Cardiac fibroblast (primary cell): ENCODE results near the gene RPL39L.

ENCODE experiments used
- DNase-seq, 2 donors: peaks; one replicate each; pipeline versions ENCODE4 v3.0.0 to v3.0.0-alpha.2; 2010; ENCODE audit warnings: low read depth in 2 of 2
- H3K4me3 ChIP-seq, 2 donors: replicated peaks in 1 of 2; 1 replicate in 1 of 2; 2 replicates in 1 of 2; pipeline ENCODE4 v1.5.1; 2011; ENCODE audit warnings: low read depth in 2 of 2, low read length in 2 of 2, mild to moderate bottlenecking in 2 of 2, moderate library complexity in 1 of 2
- TF ChIP-seq, protein P1 (sequence below): IDR thresholded peaks from one replicate; pipeline ENCODE4 v1.5.1; 2011; ENCODE audit warnings: low read depth, mild to moderate bottlenecking, low read length, inconsistent platforms

RPL39L gene

DNA sequence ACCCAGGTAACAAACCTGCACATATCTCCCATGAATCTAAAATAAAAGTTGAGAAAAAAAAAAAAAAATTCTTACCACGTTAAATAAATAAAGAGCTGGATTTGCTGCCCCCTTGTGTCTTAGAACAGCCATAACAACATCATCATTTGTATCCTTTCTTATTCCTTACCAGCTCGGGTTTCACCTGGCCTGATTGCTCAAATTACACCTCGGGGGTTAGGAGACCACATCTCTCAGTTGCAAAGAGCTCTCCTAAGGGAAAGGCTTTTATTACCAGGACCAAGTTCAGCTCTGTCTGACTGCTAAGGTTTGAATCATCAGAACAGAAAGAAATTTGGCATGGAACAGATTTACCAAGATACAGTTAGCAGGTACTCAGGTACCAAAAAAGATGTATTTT, 25.8 kb upstream of the RPL39L start:
- DNase-seq: peak; percentile 75 to 76
- TF ChIP-seq, protein P1, sequence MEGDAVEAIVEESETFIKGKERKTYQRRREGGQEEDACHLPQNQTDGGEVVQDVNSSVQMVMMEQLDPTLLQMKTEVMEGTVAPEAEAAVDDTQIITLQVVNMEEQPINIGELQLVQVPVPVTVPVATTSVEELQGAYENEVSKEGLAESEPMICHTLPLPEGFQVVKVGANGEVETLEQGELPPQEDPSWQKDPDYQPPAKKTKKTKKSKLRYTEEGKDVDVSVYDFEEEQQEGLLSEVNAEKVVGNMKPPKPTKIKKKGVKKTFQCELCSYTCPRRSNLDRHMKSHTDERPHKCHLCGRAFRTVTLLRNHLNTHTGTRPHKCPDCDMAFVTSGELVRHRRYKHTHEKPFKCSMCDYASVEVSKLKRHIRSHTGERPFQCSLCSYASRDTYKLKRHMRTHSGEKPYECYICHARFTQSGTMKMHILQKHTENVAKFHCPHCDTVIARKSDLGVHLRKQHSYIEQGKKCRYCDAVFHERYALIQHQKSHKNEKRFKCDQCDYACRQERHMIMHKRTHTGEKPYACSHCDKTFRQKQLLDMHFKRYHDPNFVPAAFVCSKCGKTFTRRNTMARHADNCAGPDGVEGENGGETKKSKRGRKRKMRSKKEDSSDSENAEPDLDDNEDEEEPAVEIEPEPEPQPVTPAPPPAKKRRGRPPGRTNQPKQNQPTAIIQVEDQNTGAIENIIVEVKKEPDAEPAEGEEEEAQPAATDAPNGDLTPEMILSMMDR: peak; percentile 48
- H3K4me3 ChIP-seq: no peak overlapping the region

DNA sequence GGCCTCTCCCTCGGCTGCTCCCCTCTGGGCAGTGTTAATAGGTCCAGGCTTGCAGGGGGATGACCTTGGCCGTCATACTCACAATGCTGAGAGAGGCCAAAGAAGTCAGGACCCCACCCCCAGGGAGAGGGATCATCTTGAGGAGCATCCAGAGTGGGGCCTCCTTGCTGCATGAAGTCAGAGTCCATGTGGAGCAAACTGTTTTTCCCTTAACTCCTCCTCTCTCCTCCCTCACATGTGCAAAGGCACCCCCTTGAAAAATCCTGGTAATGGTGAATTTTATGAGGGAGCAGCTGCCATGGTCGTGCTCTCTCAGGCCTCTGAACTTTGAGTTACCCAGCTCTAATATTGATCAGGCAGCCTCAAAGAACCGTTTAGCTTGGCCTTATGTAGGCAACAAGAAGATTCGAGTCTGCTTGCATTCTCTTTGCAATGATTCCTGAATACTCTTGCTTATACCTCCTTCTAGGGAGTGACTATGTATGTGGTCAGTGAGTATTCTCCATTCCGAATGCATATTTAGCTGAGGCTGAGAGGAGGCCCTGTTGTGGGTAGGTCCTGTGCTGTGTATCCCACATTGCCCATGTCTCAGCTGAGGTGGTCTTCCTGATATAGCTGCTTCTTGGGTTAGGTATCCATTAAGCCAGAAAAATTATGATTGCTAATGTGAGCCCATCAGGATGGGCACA, 23.1 kb upstream of the RPL39L start:
- no peak overlapping the region for H3K4me3 ChIP-seq
- no peak for DNase-seq

DNA sequence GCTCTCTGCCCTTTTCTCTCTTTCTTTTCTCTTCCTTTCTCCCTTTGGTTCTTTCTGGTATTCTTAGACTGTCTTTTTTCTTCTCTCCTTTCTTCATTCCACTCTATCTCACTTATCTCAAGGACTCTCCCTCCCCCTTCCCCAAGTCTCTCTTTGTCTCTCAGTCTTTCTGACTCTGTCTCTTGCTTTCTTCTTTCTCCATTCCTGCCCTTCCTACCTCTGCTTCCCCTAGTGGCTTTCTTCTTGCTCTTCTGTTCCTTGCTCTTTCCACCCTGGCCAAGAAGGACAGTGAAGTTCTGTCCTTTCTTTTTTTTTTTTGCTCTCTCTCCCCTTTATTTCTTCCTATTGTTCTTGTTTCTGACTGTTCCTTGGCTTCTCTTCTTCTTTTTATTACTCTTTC, 22.3 kb upstream of the RPL39L start:
- no peak overlapping the region for H3K4me3 ChIP-seq
- no peak for DNase-seq
- TF ChIP-seq, protein P1: no peak

More for the DNA sequence above, 23.1 kb upstream of the RPL39L start:
- TF ChIP-seq, protein P1: no peak

DNA sequence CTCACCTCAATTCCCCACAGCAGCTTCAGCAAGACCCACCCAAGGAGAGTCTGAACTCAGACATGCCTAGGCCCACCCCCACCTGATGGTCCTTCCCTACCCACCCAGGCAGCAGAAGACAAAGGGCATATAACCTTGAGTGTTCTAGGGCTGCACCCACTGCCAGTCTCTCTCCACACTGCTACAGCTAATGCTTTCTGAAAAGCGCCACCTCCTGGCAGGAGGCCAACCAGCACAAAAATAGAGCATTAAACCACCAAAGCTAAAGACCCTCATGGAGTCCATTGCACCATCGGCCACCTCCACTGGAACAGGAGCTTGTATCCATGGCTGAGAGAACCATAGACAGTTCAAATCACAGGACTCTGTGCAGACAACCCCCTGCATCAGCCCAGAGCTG, 11.3 kb upstream of the RPL39L start:
- TF ChIP-seq, protein P1: no peak
- no peak for DNase-seq
- no peak overlapping the region for H3K4me3 ChIP-seq

DNA sequence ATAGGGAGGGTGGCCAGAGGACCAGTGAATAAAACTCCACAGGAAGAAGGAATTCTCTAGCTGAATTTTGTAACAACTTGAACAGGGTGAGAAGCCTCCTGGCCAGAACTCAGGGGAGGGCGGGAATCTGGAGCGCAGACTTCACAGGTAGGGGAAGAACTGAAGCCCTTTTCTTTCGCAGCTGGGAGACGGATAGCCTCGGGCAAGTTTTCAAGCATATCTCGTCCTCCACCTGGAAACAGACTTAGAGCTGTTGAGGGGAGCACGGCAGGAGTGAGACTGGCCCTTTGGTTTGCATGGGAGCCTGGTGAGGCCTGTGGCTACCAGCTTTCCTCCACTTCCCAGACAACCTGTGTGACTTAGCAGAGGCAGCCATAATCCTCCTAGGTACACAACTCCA, 10.9 kb upstream of the RPL39L start:
- no peak overlapping the region for H3K4me3 ChIP-seq
- no peak for DNase-seq
- TF ChIP-seq, protein P1: no peak

DNA sequence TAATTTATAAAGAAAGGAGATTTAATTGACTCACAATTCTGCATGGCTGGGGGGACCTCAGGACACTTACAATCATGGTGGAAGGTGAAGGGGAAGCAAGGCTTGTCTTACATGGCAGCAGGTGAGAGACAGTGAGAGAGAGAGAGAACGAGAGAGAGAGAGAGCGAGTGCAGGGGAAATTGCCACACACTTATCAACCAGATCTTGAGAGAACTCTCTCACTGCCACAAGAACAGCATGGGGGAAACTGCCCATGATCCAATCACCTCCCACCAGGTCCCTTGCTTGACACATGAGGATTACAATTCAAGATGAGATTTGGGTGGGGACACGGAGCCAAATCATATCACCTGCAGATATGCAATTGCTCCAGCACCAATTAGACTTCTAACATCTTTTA, 7.1 kb upstream of the RPL39L start:
- TF ChIP-seq, protein P1: no peak
- DNase-seq: no peak
- H3K4me3 ChIP-seq: no peak overlapping the region
